HT-29 (cell line): ENCODE data around the gene C1orf105. TPM values are rescaled to one million over a fixed set of nuclear protein-coding genes. Genes with fewer than 3 reads are reported as not detected.

Experiments
- DNase-seq: peaks from one replicate; pipeline ENCODE4 v3.0.0-alpha.2; 2015; ENCODE audit warnings: low spot score
- total RNA-seq: library from RNA; depleted of rRNA; stranded (reverse); fragments of >200 nt; shearing (Covaris generic); gene quantifications from 2 replicates; pipeline ENCODE4 v1.2.3, GENCODE V29; 2014

Gene C1orf105
- total RNA-seq, 1 experiment from 2014 or later, result not detected

- DNase-seq, result no peak
These were observed 37.1 kb downstream of the C1orf105 start for GRCh38 chr1:172457479-172458130.

GRCh38 chr1:172460177-172460576 lies 39.7 kb downstream of the C1orf105 start:
- no peak for DNase-seq

GRCh38 chr1:172460887-172461315 lies 40.4 kb downstream of the C1orf105 start:
- no peak for DNase-seq

- DNase-seq, result no peak
These were observed 45.1 kb downstream of the C1orf105 start for GRCh38 chr1:172465617-172466016.

GRCh38 chr1:172466795-172467407 lies 46.4 kb downstream of the C1orf105 start:
- DNase-seq, result peak; percentile 74

- DNase-seq, result peak; percentile 69
These were observed 47.0 kb downstream of the C1orf105 start for GRCh38 chr1:172467446-172467845.

GRCh38 chr1:172468296-172468695 lies 47.8 kb downstream of the C1orf105 start:
- no peak for DNase-seq

GRCh38 chr1:172469717-172470116 lies 49.2 kb downstream of the C1orf105 start:
- peak; percentile 48 for DNase-seq

- peak; percentile 78 for DNase-seq
These were observed 49.7 kb downstream of the C1orf105 start for GRCh38 chr1:172470149-172470548.

GRCh38 chr1:172471666-172472065 lies 51.2 kb downstream of the C1orf105 start:
- no peak for DNase-seq

GRCh38 chr1:172472495-172472894 lies 52.0 kb downstream of the C1orf105 start:
- DNase-seq, result no peak

- no peak for DNase-seq
These were observed 52.8 kb downstream of the C1orf105 start for GRCh38 chr1:172473302-172473701.

- DNase-seq, result no peak
These were observed 53.4 kb downstream of the C1orf105 start for GRCh38 chr1:172473842-172474241.

GRCh38 chr1:172476218-172476811 lies 55.8 kb downstream of the C1orf105 start:
- DNase-seq, result peak; percentile 89

- DNase-seq, result peak; percentile 44
These were observed 56.7 kb downstream of the C1orf105 start for GRCh38 chr1:172477216-172477615.

GRCh38 chr1:172477741-172478140 lies 57.3 kb downstream of the C1orf105 start:
- no peak for DNase-seq

- no peak for DNase-seq
These were observed 58.0 kb downstream of the C1orf105 start for GRCh38 chr1:172478485-172478884.

GRCh38 chr1:172480431-172480830 lies 59.9 kb downstream of the C1orf105 start:
- DNase-seq, result no peak

GRCh38 chr1:172482044-172482443 lies 61.6 kb downstream of the C1orf105 start:
- no peak for DNase-seq

- DNase-seq, result no peak
These were observed 63.0 kb downstream of the C1orf105 start for GRCh38 chr1:172483448-172483847.

GRCh38 chr1:172484252-172484651 lies 63.8 kb downstream of the C1orf105 start:
- peak; percentile 65 for DNase-seq

- no peak for DNase-seq
These were observed 65.1 kb downstream of the C1orf105 start for GRCh38 chr1:172485626-172486025.
